GM15510 (cell line): Measurements from ENCODE around the gene PLAGL2.

Experiments
- POLR2A ChIP-seq: IDR thresholded peaks from 3 replicates; pipeline ENCODE4 v1.6.1; 2011; ENCODE audit warnings: borderline replicate concordance; ENCODE audit not compliant: insufficient read length; ENCODE audit errors: extremely low read depth

Gene PLAGL2

GRCh38 chr20:32183947-32184635, 23.5 kb downstream of the PLAGL2 start:
- no peak for TF ChIP-seq POLR2A

GRCh38 chr20:32181606-32182005, 25.9 kb downstream of the PLAGL2 start:
- no peak for TF ChIP-seq POLR2A

- TF ChIP-seq POLR2A, result no peak
These were observed 27.6 kb downstream of the PLAGL2 start for GRCh38 chr20:32179934-32180333.

- TF ChIP-seq POLR2A, result no peak
These were observed 28.0 kb downstream of the PLAGL2 start for GRCh38 chr20:32179515-32179914.

- TF ChIP-seq POLR2A, result no peak
These were observed 39.2 kb downstream of the PLAGL2 start for GRCh38 chr20:32168184-32168910.

- TF ChIP-seq POLR2A, result no peak
These were observed 40.0 kb downstream of the PLAGL2 start for GRCh38 chr20:32167552-32167951.

- no peak for TF ChIP-seq POLR2A
These were observed 41.6 kb downstream of the PLAGL2 start for GRCh38 chr20:32165836-32166545.

- TF ChIP-seq POLR2A, result no peak
These were observed 42.4 kb downstream of the PLAGL2 start for GRCh38 chr20:32164984-32165735.

GRCh38 chr20:32163951-32164350, 43.6 kb downstream of the PLAGL2 start:
- TF ChIP-seq POLR2A, result no peak

- no peak for TF ChIP-seq POLR2A
These were observed 45.2 kb downstream of the PLAGL2 start for GRCh38 chr20:32162351-32162750.

- TF ChIP-seq POLR2A, result no peak
These were observed 47.2 kb downstream of the PLAGL2 start for GRCh38 chr20:32160341-32160740.

- TF ChIP-seq POLR2A, result no peak
These were observed 47.7 kb downstream of the PLAGL2 start for GRCh38 chr20:32159766-32160221.

GRCh38 chr20:32158943-32159660, 48.4 kb downstream of the PLAGL2 start:
- TF ChIP-seq POLR2A, result no peak

GRCh38 chr20:32158351-32158750, 49.2 kb downstream of the PLAGL2 start:
- no peak for TF ChIP-seq POLR2A
